SK-N-MC (cell line): Measurements from ENCODE around the gene DLGAP4.
A peak's percentile ranks its signal among the peaks of the same experiment; 100 is the strongest.

ENCODE experiments used
- DNase-seq: peaks from one replicate; pipeline ENCODE4 v3.0.0-alpha.2; 2011; ENCODE audit warnings: low read depth, low spot score
- H3K27ac ChIP-seq: fragments of 200-600 bp; sonication (generic); 2 replicates; pipeline ENCODE4 v1.5.1; 2016; ENCODE audit warnings: mixed run types
- H3K36me3 ChIP-seq: fragments of 200-600 bp; sonication (generic); 2 replicates; pipeline ENCODE4 v1.6.1; 2017; ENCODE audit warnings: antibody characterized with exemption, low read length, mixed read lengths; ENCODE audit not compliant: insufficient read depth
- H3K4me3 ChIP-seq: fragments of 200-600 bp; sonication (generic); 2 replicates; pipeline ENCODE4 v1.5.1; 2016
- H3K9ac ChIP-seq: fragments of 200-600 bp; sonication (generic); 2 replicates; pipeline ENCODE4 v1.8.0; 2017; ENCODE audit warnings: mixed run types, mixed read lengths; ENCODE audit not compliant: insufficient read length
- H3K9me3 ChIP-seq: fragments of 200-600 bp; sonication (generic); 2 replicates; pipeline ENCODE4 v1.6.1; 2017; ENCODE audit warnings: low read depth, mild to moderate bottlenecking, antibody characterized with exemption, low read length, moderate library complexity, mixed read lengths
- EZH2 ChIP-seq: fragments of 200-600 bp; sonication (generic); IDR thresholded peaks from one replicate; pipeline ENCODE4 v1.6.1; 2017; ENCODE audit warnings: antibody characterized with exemption
- FOXP2 ChIP-seq: optimal IDR thresholded peaks from 2 replicates; pipeline ENCODE3; 2011; ENCODE audit warnings: mild to moderate bottlenecking, moderate library complexity; ENCODE audit not compliant: insufficient read depth; ENCODE audit errors: extremely low read length, control extremely low read depth
- POLR2AphosphoS5 ChIP-seq: IDR thresholded peaks from 2 replicates; pipeline ENCODE4 v1.6.1; 2012; ENCODE audit warnings: mild to moderate bottlenecking, low read depth, low read length, borderline replicate concordance

Gene DLGAP4

GRCh38 chr20:36405255-36405654 lies 99.1 kb downstream of the DLGAP4 start:
- H3K9me3 ChIP-seq = no peaks in the 10 kb centered on the region
- no peaks in the 10 kb centered on the region for H3K36me3 ChIP-seq
- no peak overlapping the region for H3K4me3 ChIP-seq
- TF ChIP-seq POLR2AphosphoS5 (no peak), FOXP2 (no peak), EZH2 (no peak)
- DNase-seq = no peak
- H3K27ac ChIP-seq = no peak overlapping the region
- H3K9ac ChIP-seq = no peak overlapping the region

GRCh38 chr20:36407199-36407733 lies 101.1 kb downstream of the DLGAP4 start:
- no peak for DNase-seq
- no peak for TF ChIP-seq EZH2
- Histone ChIP-seq H3K27ac (no peak overlapping the region), H3K36me3 (no peaks in the 10 kb centered on the region), H3K9me3 (no peaks in the 10 kb centered on the region), H3K9ac (no peak overlapping the region), H3K4me3 (no peak overlapping the region)

GRCh38 chr20:36408219-36408618 lies 102.1 kb downstream of the DLGAP4 start:
- H3K9ac ChIP-seq = no peak overlapping the region
- H3K9me3 ChIP-seq = no peaks in the 10 kb centered on the region
- H3K27ac ChIP-seq = no peak overlapping the region
- DNase-seq = peak; percentile 42
- no peaks in the 10 kb centered on the region for H3K36me3 ChIP-seq
- H3K4me3 ChIP-seq = peak overlapping the region; percentile 54
- TF ChIP-seq FOXP2 = peak; percentile 67
- TF ChIP-seq POLR2AphosphoS5 = no peak

GRCh38 chr20:36411861-36412454 lies 105.8 kb downstream of the DLGAP4 start:
- no peak for TF ChIP-seq POLR2AphosphoS5
- TF ChIP-seq FOXP2 = no peak
- TF ChIP-seq EZH2 = no peak
- no peaks in the 10 kb centered on the region for H3K36me3 ChIP-seq
- H3K4me3 ChIP-seq = no peak overlapping the region
- no peak overlapping the region for H3K9ac ChIP-seq
- no peaks in the 10 kb centered on the region for H3K9me3 ChIP-seq
- H3K27ac ChIP-seq = no peak overlapping the region
- no peak for DNase-seq

- Histone ChIP-seq H3K9me3 (no peaks in the 10 kb centered on the region), H3K27ac (no peak overlapping the region), H3K36me3 (no peaks in the 10 kb centered on the region), H3K9ac (no peak overlapping the region), H3K4me3 (no peak overlapping the region)
- no peak for TF ChIP-seq POLR2AphosphoS5
- no peak for TF ChIP-seq FOXP2
- TF ChIP-seq EZH2 = no peak
- DNase-seq = no peak
Observed at GRCh38 chr20:36415475-36416002, 109.4 kb downstream of the DLGAP4 start.

GRCh38 chr20:36418711-36419110 lies 112.6 kb downstream of the DLGAP4 start:
- no peak for DNase-seq
- Histone ChIP-seq H3K27ac (no peak overlapping the region), H3K9me3 (no peaks in the 10 kb centered on the region), H3K9ac (no peak overlapping the region), H3K4me3 (no peak overlapping the region), H3K36me3 (no peaks in the 10 kb centered on the region)
- TF ChIP-seq FOXP2 (no peak), EZH2 (no peak), POLR2AphosphoS5 (no peak)

- no peak for DNase-seq
- no peak for TF ChIP-seq FOXP2
- TF ChIP-seq EZH2 = no peak
- TF ChIP-seq POLR2AphosphoS5 = no peak
- Histone ChIP-seq H3K4me3 (no peak overlapping the region), H3K27ac (no peak overlapping the region), H3K36me3 (no peaks in the 10 kb centered on the region), H3K9ac (no peak overlapping the region), H3K9me3 (no peaks in the 10 kb centered on the region)
Observed at GRCh38 chr20:36421641-36422040, 115.5 kb downstream of the DLGAP4 start.

GRCh38 chr20:36424314-36424713 lies 118.2 kb downstream of the DLGAP4 start:
- TF ChIP-seq POLR2AphosphoS5 = no peak
- TF ChIP-seq EZH2 = no peak
- TF ChIP-seq FOXP2 = no peak

GRCh38 chr20:36425166-36425565 lies 119.0 kb downstream of the DLGAP4 start:
- TF ChIP-seq FOXP2 = no peak
- no peak for TF ChIP-seq EZH2
- TF ChIP-seq POLR2AphosphoS5 = no peak
- Histone ChIP-seq H3K27ac (no peak overlapping the region), H3K9me3 (no peaks in the 10 kb centered on the region), H3K4me3 (no peak overlapping the region), H3K36me3 (no peaks in the 10 kb centered on the region), H3K9ac (no peak overlapping the region)
- no peak for DNase-seq

More at GRCh38 chr20:36424314-36424713, 118.2 kb downstream of the DLGAP4 start:
- Histone ChIP-seq H3K4me3 (no peak overlapping the region), H3K9ac (no peak overlapping the region), H3K9me3 (no peaks in the 10 kb centered on the region), H3K27ac (no peak overlapping the region), H3K36me3 (no peaks in the 10 kb centered on the region)
- DNase-seq = no peak
